HG02610 (cell line): ENCODE results near the gene TCEANC.
"Not testable (repeated sequence)": the region's sequence is repeated elsewhere in the genome, so short reads cannot be mapped to it uniquely, and the experiment has no call there.

ENCODE experiments used
- ATAC-seq: cut with Tn5 transposase; IDR thresholded peaks from one replicate; pipeline ENCODE4 v1.9.1; 2021; ENCODE audit warnings: mild to moderate bottlenecking, moderate library complexity; ENCODE audit not compliant: unreplicated experiment

The TCEANC gene, protein sequence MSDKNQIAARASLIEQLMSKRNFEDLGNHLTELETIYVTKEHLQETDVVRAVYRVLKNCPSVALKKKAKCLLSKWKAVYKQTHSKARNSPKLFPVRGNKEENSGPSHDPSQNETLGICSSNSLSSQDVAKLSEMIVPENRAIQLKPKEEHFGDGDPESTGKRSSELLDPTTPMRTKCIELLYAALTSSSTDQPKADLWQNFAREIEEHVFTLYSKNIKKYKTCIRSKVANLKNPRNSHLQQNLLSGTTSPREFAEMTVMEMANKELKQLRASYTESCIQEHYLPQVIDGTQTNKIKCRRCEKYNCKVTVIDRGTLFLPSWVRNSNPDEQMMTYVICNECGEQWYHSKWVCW

DNA sequence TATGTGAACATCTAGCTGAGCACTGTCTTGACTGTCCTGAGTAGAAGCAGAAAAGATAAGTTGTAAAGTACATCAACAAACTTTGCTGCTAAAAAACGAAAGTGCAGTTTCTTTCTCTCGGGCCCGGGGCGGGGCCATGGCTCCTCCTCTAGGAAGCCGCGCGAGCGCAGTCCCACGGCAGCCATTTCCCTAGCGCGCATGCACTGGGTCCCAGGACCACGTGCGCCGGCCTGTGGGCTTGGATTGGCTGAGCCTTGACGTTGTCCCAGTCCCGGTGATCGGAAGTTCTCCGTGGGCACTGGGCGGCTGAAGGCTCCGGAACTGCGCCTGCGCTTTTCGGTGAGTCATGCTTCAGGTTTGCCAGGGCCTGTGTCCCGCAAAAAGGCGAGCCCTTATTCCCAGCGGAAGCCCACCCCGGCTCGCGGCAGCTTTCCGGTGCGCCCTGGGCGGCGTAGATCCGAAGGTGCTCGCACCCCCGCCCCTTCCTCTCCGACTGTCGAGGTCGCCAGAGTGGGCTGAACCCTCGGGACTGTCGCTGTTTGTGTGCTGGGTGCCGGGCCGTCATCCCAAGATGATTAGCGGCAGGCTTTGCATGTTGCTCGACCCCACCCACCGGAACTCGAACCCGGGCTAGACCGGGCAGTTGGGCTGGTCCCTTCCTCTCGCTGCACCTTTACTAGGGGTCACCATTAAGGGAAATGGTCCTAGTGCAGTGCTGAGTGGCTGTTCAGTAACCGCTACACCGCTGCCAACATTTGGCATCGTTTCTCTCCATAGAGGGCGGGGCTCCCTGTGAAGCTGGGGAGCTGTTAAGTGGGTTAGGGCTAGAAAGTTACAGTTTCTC lies at the start of gene TCEANC:
Gene TCEANC (plus strand): TSS at position 292 of the 844 bp plus-strand sequence. CDS start 9,368 bp downstream, outside the sequence.
- ATAC-seq = peak; percentile 97

DNA sequence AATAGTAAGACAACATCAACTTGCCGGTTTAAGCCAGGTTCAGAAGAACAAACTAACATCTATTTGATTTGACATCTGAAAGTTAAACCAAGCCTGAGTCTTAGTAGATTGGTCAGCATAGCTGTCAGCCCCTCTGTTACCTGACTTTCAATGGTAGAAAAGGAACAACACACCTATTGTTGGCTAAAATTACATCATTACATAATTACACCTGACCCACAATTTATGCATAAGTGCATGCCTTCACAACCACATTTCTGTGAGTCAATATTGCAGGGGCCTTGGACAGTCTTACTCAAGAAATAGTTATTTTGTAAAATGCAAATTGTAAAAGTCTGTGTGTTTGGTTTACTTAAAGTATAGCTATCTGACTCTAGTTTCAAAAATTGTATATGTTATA lies 47.3 kb upstream of the TCEANC start:
- no peak for ATAC-seq

DNA sequence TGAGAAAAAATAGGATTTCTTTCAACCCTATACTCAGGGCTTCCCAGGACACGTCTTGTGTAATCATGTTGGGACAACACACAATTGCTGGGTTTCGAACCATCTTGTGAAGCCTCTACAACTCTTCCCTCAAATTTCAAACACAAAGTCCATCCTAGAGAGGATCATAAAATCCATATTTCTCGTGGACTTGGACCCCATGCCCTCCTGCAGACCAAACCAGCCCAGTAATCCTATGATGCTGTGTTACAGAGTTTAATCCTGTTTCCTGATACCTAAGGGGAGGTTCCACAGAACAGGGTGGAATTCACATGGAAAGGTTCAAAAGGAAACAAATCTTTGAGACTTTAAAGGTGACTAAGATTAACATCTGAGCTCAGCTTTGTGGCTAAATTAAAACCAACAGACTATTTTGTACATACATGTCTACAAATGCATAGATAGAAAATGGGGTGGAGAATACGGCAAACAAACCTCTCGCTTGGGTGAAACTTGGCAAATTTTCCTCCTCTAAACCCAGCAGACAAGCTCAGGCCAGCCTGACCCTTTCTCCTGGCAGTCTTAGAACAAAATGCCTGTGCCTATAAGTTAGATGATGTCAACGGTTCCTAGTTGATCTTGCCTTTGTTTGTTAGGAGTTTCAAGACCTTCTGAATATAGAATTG lies 45.5 kb upstream of the TCEANC start:
- no peak for ATAC-seq

DNA sequence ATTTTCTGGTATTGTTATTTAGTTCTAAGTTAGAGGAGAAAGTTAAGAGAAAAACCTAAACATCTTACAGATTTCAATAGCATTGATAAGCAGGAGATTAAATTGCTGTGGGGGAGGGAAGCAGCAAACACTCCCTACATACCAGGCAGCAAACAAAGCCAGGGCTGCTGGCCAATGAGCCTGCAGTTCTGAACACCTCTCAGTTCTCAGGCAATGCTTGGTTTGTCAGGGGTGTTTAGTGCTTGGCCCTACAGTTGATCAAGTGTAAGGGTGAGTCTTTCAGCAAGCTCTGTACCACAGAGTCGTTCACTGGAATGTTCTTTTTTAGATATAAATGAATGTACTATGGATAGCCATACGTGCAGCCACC lies 45.0 kb upstream of the TCEANC start:
- ATAC-seq = no peak

DNA sequence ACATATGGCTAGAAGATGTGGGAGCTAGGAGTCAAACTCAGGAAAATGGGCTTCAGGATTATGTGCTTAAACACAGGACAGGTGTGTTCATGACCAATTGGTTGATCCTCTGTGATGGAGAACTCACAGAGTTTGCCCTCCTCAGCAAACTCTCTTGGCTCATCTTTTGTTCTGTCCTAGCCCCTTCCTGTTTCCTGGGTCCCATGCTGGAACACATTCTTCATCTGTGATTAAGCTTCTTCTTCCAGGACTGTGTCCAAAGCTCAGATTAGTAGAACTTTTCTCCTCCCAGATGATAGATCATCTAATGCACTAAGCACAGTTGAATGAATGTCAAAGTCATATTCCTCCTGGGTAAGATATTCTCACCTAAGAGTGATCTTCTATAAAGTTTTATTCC lies 38.8 kb upstream of the TCEANC start:
- no peak for ATAC-seq

DNA sequence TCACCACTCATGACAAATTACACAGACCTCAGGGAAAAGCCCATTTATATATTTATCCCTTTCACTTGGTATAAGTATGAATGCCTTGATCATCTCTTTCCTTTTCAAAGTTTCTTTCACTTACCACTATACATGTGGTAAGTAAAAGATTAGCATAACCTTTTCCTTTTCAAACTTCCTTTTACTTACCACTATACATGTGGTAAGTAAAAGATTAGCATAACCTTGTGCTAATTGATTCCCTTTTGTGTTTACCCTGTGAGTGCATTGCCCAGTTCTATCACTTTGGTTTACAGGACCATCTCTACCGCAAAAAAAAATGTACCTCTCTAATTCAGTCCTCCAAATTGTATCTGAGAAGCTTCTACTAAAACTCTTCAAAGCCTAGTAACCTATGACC lies 32.7 kb upstream of the TCEANC start:
- ATAC-seq = no peak

DNA sequence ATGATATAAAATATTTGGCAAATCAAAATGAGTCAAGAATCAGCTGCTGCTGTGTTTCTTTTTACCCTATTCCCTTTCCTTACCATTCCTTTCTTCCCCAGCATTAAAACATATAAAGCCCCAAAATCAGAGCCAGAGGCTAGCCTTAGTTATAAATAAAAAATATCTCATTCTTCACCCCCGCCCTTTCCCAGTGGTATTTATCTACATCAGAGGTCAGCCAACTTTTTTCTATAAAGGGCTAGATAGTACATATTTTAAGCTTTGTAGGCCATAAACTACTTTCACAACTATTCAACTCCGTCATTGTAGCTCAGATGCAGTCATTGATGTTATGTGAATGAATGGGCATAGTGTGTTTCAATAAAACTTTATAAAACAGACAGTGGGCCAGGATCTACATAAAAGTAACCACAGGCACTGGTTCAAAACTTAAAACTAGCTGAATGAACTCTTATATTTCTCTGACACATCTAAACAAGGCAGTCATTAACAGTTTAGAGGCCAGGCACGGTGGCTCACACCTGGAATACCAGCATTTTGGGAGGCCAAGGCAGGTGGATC lies 30.5 kb upstream of the TCEANC start:
- no peak for ATAC-seq

DNA sequence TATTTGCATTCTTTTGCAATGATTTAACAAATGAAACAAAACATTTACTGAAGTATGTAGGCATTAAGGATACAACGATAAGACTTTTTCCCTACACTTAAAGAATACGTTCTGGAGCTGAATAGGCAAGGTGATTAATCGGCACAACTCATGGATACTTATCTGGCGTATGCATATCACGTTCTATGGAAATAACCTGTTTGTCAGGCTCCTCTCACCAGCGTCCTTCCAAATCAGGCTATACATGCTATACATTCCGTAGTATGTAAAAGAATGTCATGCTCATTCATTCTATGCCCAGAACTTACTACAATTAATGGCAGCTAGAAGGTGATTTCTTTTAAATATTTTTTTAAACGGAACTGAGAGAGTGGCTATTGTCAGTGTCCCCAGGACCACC lies 25.6 kb upstream of the TCEANC start:
- ATAC-seq = no peak

DNA sequence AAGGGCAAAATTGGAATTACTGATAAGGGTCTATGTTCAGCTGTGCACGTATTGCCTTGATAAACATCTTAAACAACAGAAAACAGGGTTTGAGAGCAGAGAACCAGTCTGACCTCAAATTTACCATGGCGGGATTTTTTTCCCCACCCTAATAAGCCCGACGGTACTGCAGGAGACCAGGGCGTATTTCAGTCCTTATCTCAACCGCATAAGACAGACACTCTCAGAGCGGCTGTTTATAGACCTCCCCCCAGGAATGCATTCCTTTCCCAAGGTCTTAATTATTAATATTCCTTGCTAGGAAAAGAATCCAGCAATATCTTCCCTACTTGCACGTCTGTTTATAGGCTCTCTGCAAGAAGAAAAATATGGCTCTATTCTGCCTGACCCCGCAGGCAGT lies 15.7 kb upstream of the TCEANC start:
- not testable (repeated sequence) for ATAC-seq

DNA sequence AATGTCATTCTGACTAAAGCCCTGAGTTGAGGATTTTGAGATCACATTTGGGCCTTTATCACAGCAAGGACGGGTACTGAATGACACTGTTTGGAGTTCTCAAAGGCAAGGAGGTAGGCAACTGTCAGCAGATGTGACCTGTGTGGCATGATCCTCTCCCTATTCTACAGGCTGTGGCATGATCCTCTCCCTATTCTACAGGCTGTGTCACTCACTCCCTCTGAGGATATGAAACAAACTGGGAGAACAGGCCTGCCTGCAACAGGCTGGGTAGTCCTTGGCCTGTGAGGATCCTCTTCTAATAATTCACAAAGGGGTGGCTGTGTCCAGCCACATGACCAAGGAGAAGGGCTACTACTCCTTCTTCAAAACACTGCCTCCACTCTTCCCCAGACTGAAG lies 14.9 kb upstream of the TCEANC start:
- no peak for ATAC-seq

DNA sequence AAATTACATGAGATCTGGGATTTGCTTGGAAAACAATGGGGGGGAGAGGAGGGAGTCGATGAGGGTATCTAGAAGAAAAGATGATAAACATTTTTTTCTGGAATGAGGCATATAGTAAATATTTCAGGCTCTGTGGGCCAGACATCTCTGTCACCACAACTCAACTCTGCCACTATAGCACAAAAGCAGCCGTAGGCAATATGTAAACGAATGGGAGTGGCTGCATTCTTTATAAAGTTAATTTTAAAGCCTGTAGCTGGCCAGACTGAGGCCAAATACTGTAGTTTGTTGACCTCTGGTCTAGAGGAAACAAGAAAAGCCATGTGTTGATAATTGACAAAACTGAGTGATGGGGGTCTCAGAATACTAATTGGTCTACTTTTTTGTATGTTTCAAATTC lies 14.1 kb upstream of the TCEANC start:
- no peak for ATAC-seq

DNA sequence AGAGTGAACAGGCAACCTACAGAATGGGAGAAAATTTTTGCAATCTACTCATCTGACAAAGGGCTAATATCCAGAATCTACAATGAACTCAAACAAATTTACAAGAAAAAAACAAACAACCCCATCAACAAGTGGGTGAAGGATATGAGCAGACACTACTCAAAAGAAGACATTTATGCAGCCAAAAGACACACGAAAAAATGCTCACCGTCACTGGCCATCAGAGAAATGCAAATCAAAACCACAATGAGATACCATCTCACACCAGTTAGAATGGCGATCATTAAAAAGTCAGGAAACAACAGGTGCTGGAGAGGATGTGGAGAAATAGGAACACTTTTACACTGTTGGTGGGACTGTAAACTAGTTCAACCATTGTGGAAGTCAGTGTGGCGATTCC lies 11.3 kb upstream of the TCEANC start:
- not testable (repeated sequence) for ATAC-seq

DNA sequence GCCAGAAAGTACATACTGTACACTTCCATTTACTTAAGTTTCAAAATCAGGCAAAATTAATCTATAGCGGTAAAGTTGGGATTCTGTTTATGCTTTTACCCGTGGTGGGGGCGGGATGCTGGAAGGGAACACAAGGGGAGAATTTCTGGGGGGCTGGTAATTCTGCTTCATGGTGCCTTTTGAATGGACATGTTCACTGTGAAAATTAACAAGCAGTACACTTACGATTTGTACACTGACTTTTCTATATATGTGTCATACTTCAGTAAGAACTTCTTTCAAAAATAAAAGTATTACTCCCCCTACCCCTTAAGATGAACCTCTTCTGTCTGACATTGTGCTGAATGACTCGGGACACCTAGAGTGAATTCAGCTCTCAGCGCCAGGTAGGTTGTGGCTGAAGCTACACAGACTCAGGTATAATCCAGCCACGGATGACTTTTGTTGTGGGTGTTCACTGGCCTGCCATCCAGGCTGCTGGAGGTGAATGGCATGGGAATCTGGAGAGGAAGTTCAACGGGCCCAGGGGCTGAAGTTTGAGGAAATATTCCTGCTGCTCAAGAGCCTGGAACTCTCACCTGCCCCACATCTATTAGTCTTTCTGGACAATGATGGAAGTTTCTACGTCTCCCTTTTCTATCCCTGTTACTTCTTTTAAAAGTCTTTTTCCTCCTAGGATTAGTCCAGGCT lies 7.3 kb upstream of the TCEANC start:
- no peak for ATAC-seq

DNA sequence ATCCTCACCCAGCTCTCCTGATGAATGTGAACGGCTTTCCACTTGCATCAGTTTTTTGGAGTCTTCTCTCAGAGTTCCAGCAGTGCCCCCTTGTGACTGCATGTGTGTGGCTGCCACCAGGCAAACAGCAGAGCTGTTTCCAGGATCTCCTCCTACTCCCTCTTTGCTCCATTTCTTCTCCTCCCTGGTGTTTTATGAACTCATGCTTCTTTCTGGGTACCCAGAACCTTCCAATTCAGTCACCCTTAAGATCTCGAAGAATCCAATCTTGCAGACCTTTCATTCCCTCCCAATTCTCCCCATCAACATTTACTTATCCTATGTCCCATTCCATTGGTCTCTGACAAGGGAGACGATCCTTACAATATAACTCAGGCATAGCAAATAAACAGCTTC lies 6.8 kb upstream of the TCEANC start:
- ATAC-seq = no peak

DNA sequence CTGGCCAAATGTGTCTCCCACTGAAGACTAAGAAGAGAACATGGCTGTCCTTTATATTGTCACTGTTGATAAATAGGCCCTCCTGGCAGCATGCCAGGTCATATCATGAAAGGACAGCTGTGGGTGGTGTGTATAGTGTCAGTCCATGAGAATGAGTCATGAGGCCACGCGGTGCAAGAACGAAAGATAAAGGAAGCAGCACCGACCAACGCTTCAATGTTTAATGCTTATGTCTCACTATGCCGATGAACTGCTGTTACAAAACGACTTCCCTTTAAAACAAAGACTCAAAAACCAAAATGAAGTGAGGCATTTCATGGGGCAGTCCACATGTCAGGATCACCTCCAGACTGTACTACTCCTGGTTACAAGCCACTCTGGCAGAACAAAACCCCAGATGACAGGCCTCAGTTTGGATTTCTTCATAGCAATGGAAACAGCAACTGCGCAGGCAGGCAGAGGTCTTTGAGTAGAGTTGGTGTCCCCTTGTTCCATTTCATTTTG lies 5.2 kb upstream of the TCEANC start:
- no peak for ATAC-seq

DNA sequence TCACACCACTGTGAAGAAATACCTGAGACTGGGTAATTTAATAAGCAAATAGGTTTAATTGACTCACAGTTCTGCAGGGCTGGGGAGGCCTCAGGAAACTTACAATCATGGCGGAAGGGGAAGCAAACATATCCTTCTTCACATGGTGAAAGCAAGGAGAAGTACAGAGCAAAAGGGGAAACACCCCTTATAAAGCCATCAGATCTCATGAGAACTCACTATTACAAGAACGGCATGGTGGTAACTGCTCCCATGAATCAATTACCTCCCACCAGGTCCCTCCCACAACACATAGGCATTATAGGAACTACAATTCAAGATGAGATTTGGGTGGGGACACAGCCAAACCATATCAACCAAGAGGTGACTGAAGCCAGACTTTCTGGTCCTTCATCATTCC lies 4.6 kb upstream of the TCEANC start:
- not testable (repeated sequence) for ATAC-seq

DNA sequence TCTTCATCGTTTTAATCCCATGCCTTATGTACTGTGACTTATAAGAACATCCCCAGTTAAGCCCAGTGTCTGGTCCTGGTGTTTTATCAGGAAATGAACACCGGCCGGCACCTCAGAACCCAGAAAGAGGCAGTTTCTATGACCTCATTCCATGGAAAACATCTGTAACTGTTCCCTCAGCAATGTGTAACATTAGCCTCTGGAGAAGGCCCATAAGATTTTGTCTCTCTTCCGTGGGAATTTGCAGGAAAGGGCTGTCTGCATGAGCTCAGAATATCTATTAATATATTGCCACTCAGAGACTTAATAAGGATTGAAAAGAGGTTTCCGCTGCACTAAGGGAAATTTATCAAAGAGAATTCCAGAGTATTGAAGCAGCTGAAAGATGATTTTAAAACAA lies 3.1 kb upstream of the TCEANC start:
- no peak for ATAC-seq

DNA sequence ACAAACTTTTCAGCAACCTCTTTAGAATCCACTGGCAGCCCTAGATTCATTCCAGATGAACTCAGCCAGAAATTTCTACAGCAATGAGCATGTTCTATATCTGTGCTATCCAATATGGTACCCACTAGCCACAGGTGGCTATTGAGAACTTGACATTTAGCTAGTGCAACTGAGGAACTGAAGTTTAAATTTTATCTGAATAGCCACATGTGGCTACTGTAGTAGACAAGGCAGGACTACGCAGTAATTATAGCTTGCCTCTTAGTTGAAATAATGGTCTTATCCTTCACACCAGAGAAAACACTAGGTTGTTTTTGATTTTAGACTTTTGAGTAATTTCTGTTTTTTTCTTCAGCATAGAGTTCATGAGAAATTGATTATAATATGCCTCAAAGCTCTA lies 2.6 kb upstream of the TCEANC start:
- no peak for ATAC-seq

DNA sequence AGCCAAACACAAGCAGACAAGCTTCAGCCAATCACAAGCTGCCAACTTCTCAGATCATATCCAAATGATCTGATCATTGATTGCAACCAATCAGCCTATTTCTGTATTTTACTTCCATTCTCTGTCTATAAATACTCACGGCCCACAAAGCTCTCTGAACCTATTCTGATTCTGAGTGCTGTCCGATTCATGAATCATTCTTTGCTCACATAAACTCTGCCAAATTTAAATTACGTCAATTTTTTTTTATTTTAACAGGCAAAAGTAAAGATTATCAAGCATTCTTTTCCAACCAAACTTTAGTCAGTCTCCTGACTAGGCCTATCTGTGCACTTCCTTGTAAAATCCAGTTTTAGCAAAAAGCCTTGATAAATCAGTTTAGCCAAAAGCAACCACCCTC lies 1.8 kb upstream of the TCEANC start:
- ATAC-seq = no peak

DNA sequence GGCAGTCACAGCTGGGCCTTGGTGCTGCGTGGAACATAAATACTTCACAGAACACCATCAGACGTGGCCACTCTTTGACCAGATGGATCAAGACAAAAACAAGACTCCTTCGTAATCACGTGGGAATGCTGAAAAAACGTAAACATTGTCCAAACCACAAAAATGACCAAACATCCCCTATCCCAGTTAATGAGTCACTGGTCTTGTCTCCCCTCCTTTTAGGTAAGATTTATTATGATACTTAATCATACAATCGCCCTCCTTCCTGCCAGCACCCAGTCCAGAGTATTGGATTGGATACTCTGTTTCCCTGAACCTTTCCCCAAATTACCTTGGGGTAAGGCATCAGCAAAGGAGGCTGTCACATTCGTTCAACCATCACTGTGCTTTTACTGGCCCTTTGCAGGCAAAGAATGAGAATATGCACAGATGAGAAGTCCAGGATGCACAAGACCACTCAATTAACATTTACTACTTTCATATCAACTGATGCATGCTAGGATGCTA lies 601 bp upstream of the TCEANC start:
- peak; percentile 2 for ATAC-seq
